Measurements from ENCODE around the gene DYNC1LI2.
"Not testable (repeated sequence)": the region's sequence is repeated elsewhere in the genome, so short reads cannot be mapped to it uniquely, and the experiment has no call there.

The DYNC1LI2 gene

GRCh38 chr16:66695935-66696668, 55.3 kb downstream of the DYNC1LI2 start:
- no peak for DNase-seq

DNA sequence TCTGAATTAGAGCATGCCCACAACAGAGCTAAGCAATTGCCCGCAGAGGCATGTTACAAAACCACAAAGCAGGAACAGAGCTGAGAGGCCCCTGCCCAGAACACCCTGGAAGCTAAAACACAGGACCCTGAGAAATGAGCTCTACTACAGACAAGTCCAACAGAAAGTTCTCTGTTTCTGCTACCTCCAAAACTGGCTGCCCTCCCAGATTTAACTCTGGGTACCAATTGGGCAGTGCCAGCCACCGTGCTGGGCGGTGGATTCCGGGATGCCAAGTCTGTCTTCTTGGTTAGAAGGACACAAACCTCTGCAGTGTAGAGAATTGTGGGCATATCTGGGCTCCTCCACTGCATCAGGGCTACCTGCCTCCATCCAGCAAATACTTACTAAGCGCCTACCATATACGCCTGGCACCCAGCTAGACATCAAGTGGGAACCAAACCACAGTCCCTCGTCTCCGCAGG, 55.9 kb downstream of the DYNC1LI2 start:
- DNase-seq, result no peak

DNA sequence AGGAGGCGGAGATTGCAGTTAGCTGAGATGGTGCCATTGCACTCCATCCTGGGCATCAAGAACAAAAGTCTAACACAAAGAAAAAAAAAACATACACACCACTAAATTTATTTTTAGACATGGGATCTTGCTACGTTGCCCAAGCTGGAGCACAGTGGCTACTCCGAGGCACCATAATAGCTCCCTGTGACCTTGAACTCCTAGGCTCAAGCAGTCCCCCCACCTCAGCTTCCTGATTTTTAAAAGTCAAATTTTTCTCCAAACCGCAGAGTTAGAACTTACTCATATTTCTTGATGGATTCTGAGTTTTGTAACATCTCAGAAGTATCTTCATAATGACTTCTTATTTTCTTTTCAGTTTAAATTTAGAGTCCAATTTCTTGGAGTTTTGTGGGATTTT, 58.3 kb downstream of the DYNC1LI2 start:
- DNase-seq, result no peak

DNA sequence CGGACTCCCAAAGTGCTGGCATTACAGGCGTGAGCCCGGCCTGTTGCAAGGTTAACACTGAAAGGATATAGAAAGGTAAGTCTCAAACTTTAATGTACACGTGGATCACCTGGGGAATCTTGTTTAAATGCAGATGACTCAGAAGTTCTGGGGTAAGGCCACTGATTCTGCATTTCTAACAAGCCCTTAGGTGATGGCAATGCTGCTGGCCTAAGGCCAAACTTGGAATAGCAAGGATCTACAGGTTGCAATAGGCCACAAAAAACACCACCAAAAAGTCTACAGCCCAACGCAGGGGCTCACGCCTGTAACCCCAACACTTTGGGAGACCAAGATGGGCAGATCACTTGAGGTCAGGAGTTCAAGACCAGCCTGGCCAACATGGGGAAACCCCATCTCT, 59.1 kb downstream of the DYNC1LI2 start:
- no peak for DNase-seq

- no peak for DNase-seq
Observed at GRCh38 chr16:66691234-66691633, 60.2 kb downstream of the DYNC1LI2 start.

- DNase-seq, result no peak
Observed at GRCh38 chr16:66690106-66690847, 61.1 kb downstream of the DYNC1LI2 start.

- DNase-seq, result no peak
Observed at GRCh38 chr16:66689282-66689681, 62.1 kb downstream of the DYNC1LI2 start.

DNA sequence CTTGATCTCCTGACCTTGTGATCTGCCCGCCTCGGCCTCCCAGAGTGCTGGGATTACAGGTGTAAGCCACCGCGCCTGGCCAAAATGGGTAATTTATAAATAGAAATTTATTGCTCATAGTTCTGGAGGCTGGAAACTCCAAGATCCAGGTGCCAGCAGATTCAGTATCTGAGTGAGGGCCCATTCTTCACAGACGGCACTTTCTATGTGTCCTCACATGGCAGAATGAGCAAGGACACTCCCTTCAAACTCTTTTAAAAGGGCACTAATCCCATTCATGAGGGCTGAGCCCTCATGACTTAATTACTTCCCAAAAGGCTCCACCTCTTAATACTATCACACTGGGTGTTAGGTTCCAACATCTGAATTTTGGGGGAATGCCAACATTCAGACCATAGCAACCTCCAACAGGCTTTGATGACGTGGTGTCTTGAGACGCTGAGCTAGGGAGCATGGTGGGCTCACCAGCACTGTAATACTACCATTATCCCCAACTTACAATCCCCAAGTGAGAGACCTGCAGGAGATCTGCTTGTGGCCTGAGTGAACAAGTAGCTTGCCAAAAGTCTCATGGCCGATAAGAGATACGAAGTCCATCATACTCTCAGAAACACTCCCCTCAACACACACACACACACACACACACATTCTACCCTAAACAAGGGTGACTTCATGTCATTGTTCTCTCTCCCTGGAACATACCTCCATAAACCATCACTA, 63.3 kb downstream of the DYNC1LI2 start:
- no peak for DNase-seq

- not testable (repeated sequence) for DNase-seq
Observed at GRCh38 chr16:66685501-66686115, 65.8 kb downstream of the DYNC1LI2 start.

DNA sequence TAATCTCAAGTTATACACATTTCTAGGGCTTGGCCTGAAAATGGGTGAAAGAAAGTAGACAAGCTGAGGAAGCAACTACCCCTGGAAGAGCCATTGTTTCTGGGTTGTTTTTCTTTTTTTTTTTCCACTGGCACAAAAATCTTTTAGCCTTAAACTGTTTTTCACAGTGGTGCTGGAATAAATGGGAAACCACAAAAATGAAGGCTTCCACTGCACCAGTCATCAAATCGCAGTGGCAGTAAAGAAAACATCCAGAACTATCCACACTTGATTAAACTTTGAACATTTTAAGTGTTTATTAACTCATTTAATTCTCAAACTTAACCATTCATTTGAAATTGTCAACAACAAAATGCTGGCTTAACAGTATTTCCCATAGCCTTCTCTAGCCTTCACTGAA, 69.1 kb downstream of the DYNC1LI2 start:
- DNase-seq, result no peak

- DNase-seq, result no peak
Observed at GRCh38 chr16:66681676-66682075, 69.7 kb downstream of the DYNC1LI2 start.

DNA sequence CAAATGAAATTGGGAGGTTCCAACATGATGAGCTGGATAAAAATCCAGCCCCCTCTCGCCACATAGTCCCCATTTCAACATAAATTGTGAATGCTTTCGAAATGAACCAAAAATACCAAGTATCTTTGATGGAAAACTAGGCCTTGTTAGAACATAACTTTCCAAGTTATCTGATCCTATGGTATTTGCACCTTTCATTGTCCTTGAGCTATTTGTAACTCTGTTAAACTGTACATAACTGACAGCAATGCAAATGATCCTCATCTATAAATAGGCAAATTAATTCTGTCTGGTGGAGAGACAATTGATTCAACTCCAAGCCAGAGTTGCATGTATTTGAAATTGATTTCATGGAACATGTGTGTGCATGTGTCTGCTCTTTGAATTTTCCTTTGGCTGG, 73.1 kb downstream of the DYNC1LI2 start:
- DNase-seq, result no peak

DNA sequence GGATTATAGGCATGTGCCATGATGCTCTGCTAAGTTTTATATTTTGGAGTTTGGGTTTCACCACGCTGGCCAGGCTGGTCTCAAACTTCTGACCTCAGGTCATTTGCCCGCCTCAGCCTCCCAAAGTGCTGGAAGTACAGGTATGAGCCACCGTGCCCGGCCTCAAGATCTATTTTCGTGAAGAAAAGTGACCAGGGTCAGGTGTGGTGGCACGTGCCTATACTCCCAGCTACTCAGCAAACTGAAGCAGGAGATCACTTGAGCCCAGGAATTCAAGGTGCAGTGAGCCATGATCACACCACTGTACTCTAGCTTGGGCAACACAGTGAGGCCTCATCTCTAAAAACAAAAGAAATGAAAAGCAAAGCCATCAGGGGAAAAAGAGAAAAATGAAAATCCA, 73.6 kb downstream of the DYNC1LI2 start:
- no peak for DNase-seq

GRCh38 chr16:66677179-66677578, 74.2 kb downstream of the DYNC1LI2 start:
- no peak for DNase-seq

GRCh38 chr16:66676599-66676998, 74.8 kb downstream of the DYNC1LI2 start:
- no peak for DNase-seq

DNA sequence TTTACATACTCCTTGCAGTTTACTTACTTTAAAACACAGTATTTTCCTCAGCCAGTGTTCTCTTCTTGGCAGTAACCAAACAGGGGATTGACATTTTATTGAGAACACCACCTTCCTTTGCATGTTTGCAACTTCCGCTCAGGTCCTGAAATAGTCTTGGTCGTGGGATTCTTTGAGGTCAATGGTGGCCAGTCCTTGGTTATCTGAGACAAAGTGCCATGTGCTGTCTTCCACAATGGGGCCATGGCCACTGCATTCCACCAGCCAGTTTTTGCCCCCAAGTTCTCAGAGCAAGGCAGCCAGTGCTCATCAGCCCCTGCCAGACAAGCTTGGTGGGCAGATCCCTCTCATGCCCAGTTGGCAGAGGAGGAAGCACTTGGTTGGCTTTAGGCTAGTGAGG, 77.7 kb downstream of the DYNC1LI2 start:
- DNase-seq, result no peak
